Fibroblast of peridontal ligament (primary cell): ENCODE measurements around the gene FAM83F.

Source experiments
- DNase-seq: peaks from one replicate; pipeline ENCODE4 v3.0.0-alpha.2; 2010; ENCODE audit errors: extremely low read depth

The FAM83F gene

GRCh38 chr22:39994041-39994565 lies 651 bp upstream of the FAM83F start:
- DNase-seq = no peak

GRCh38 chr22:39995393-39996252 lies 869 bp downstream of the FAM83F start:
- DNase-seq = no peak

GRCh38 chr22:39996732-39997131 lies 2.0 kb downstream of the FAM83F start:
- DNase-seq = no peak

- no peak for DNase-seq
Observed at GRCh38 chr22:39997421-39997820, 2.7 kb downstream of the FAM83F start.

- DNase-seq = no peak
Observed at GRCh38 chr22:39997939-39998726, 3.4 kb downstream of the FAM83F start.

- no peak for DNase-seq
Observed at GRCh38 chr22:39999144-39999757, 4.5 kb downstream of the FAM83F start.

GRCh38 chr22:40000171-40000570 lies 5.4 kb downstream of the FAM83F start:
- DNase-seq = no peak

GRCh38 chr22:40001106-40001505 lies 6.4 kb downstream of the FAM83F start:
- DNase-seq = no peak

GRCh38 chr22:40001800-40002577 lies 7.2 kb downstream of the FAM83F start:
- no peak for DNase-seq

- no peak for DNase-seq
Observed at GRCh38 chr22:40002935-40003715, 8.4 kb downstream of the FAM83F start.

- no peak for DNase-seq
Observed at GRCh38 chr22:40004836-40005235, 10.1 kb downstream of the FAM83F start.

GRCh38 chr22:40006641-40007040 lies 11.9 kb downstream of the FAM83F start:
- DNase-seq = no peak

- no peak for DNase-seq
Observed at GRCh38 chr22:40007853-40008710, 13.3 kb downstream of the FAM83F start.

GRCh38 chr22:40008726-40009291 lies 14.1 kb downstream of the FAM83F start:
- DNase-seq = no peak

- no peak for DNase-seq
Observed at GRCh38 chr22:40009292-40009774, 14.6 kb downstream of the FAM83F start.

GRCh38 chr22:40009951-40010671 lies 15.4 kb downstream of the FAM83F start:
- no peak for DNase-seq

GRCh38 chr22:40010746-40011145 lies 16.0 kb downstream of the FAM83F start:
- no peak for DNase-seq

- no peak for DNase-seq
Observed at GRCh38 chr22:40014667-40015248, 20.0 kb downstream of the FAM83F start.
